HEK293T (cell line): ENCODE data around the gene RAPGEF4.

Experiments used
- CTCF ChIA-PET: fragments of 350-600 bp; formaldehyde crosslinking; extraction: SDS; loops from one replicate; lab custom pipeline; 2021; ENCODE audit warnings: antibody characterized with exemption, inconsistent platforms; lab: Yijun Ruan, JAX
- POLR2A ChIA-PET: fragments of 350-600 bp; formaldehyde crosslinking; extraction: SDS; loops from one replicate; lab custom pipeline; 2020; ENCODE audit warnings: antibody characterized with exemption, inconsistent platforms; lab: Yijun Ruan, JAX
- DNase-seq: peaks from one replicate; pipeline ENCODE4 v3.0.0; 2012; ENCODE audit warnings: mixed read lengths; ENCODE audit errors: extremely low spot score
- ARNT ChIP-seq: fragments of 450-650 bp; IDR thresholded peaks from 2 replicates; pipeline ENCODE4 v1.6.1; 2017; ENCODE audit warnings: mild to moderate bottlenecking
- BHLHE40 ChIP-seq: fragments of 450-650 bp; IDR thresholded peaks from 2 replicates; pipeline ENCODE4 v1.6.1; 2016; ENCODE audit warnings: mild to moderate bottlenecking, moderate library complexity, borderline replicate concordance
- CTBP1 ChIP-seq: fragments of 450-650 bp; IDR thresholded peaks from 2 replicates; pipeline ENCODE4 v1.6.1; 2016; ENCODE audit warnings: borderline replicate concordance
- ELF4 ChIP-seq: fragments of 450-650 bp; IDR thresholded peaks from 2 replicates; pipeline ENCODE4 v1.6.1; 2017; ENCODE audit warnings: antibody characterized with exemption
- FOXA1 ChIP-seq: fragments of 450-650 bp; IDR thresholded peaks from 2 replicates; pipeline ENCODE4 v1.6.1; 2016; ENCODE audit warnings: mild to moderate bottlenecking
- FOXK2 ChIP-seq: fragments of 450-650 bp; IDR thresholded peaks from 2 replicates; pipeline ENCODE4 v1.6.1; 2016; ENCODE audit warnings: mild to moderate bottlenecking
- FOXM1 ChIP-seq: fragments of 450-650 bp; IDR thresholded peaks from 2 replicates; pipeline ENCODE4 v1.6.1; 2017; ENCODE audit warnings: mild to moderate bottlenecking, borderline replicate concordance
- HDGF ChIP-seq: fragments of 450-650 bp; IDR thresholded peaks from 2 replicates; pipeline ENCODE4 v1.6.1; 2017; ENCODE audit warnings: antibody characterized with exemption, borderline replicate concordance
- L3MBTL2 ChIP-seq: fragments of 450-650 bp; conservative IDR thresholded peaks from 2 replicates; pipeline ENCODE4 v1.6.1; 2016; ENCODE audit warnings: mild to moderate bottlenecking
- LEF1 ChIP-seq: fragments of 450-650 bp; IDR thresholded peaks from 2 replicates; pipeline ENCODE4 v1.6.1; 2017; ENCODE audit warnings: mild to moderate bottlenecking, borderline replicate concordance
- NFRKB ChIP-seq: fragments of 450-650 bp; IDR thresholded peaks from 2 replicates; pipeline ENCODE4 v1.6.1; 2016; ENCODE audit warnings: mild to moderate bottlenecking, moderate library complexity
- SP1 ChIP-seq: fragments of 450-650 bp; IDR thresholded peaks from 2 replicates; pipeline ENCODE4 v1.6.1; 2017
- SUZ12 ChIP-seq: fragments of 450-650 bp; IDR thresholded peaks from 2 replicates; pipeline ENCODE4 v1.6.1; 2016; ENCODE audit warnings: mild to moderate bottlenecking
- TARDBP ChIP-seq: fragments of 450-650 bp; IDR thresholded peaks from 2 replicates; pipeline ENCODE4 v1.6.1; 2016
- ZNF384 ChIP-seq: fragments of 450-650 bp; IDR thresholded peaks from 2 replicates; pipeline ENCODE4 v1.6.1; 2016
- TF ChIP-seq, protein P1 (sequence below): fragments of 450-650 bp; IDR thresholded peaks from 2 replicates; pipeline ENCODE4 v1.6.1; 2016

Gene RAPGEF4

DNA sequence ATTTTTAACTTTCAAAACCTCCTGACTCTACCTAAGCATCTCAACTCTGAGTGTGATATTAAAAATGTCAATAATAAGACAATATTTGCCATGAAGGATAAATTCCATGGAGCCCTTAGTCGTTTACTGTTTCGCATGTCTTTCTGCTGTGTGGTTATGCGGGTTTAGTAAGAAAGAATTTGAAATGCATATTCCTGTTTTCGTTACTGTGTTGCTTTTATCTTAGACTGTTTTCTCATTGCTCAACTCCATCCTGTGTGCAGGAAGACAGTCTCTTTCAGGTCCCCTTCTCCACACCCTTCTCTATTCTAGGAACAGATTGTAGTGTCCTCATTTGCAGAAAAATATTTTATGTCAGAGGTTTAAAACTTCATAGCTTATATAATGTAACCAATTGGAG, 257.5 kb downstream of the RAPGEF4 start:
- CTCF ChIA-PET: no interaction called here
- no peak for DNase-seq
- TF ChIP-seq CTBP1 (no peak), SP1 (no peak), FOXM1 (no peak), HDGF (no peak), SUZ12 (no peak), TARDBP (no peak)
- TF ChIP-seq, protein P1, sequence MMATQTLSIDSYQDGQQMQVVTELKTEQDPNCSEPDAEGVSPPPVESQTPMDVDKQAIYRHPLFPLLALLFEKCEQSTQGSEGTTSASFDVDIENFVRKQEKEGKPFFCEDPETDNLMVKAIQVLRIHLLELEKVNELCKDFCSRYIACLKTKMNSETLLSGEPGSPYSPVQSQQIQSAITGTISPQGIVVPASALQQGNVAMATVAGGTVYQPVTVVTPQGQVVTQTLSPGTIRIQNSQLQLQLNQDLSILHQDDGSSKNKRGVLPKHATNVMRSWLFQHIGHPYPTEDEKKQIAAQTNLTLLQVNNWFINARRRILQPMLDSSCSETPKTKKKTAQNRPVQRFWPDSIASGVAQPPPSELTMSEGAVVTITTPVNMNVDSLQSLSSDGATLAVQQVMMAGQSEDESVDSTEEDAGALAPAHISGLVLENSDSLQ: no peak
- POLR2A ChIA-PET: no interaction called here

GRCh38 chr2:172993931-172994717, 258.5 kb downstream of the RAPGEF4 start:
- POLR2A ChIA-PET: no interaction called here
- no peak for DNase-seq
- CTCF ChIA-PET: no interaction called here
- TF ChIP-seq LEF1 (no peak), FOXA1 (no peak), ZNF384 (no peak), FOXM1 (no peak), L3MBTL2 (no peak), BHLHE40 (no peak)

- ChIA-PET POLR2A (no interaction called here), CTCF (no interaction called here)
- TF ChIP-seq NFRKB: no peak
- no peak for TF ChIP-seq ZNF384
- TF ChIP-seq FOXA1: no peak
- TF ChIP-seq FOXK2: no peak
- TF ChIP-seq L3MBTL2: no peak
- TF ChIP-seq, protein P1: no peak
- TF ChIP-seq ELF4: no peak
- TF ChIP-seq HDGF: no peak
- TF ChIP-seq TARDBP: no peak
- TF ChIP-seq FOXM1: no peak
- no peak for TF ChIP-seq LEF1
- TF ChIP-seq SP1: no peak
- TF ChIP-seq ARNT: no peak
- TF ChIP-seq CTBP1: no peak
- no peak for TF ChIP-seq BHLHE40
- no peak for DNase-seq
Measured at GRCh38 chr2:172994864-172995263, 259.2 kb downstream of the RAPGEF4 start.

DNA sequence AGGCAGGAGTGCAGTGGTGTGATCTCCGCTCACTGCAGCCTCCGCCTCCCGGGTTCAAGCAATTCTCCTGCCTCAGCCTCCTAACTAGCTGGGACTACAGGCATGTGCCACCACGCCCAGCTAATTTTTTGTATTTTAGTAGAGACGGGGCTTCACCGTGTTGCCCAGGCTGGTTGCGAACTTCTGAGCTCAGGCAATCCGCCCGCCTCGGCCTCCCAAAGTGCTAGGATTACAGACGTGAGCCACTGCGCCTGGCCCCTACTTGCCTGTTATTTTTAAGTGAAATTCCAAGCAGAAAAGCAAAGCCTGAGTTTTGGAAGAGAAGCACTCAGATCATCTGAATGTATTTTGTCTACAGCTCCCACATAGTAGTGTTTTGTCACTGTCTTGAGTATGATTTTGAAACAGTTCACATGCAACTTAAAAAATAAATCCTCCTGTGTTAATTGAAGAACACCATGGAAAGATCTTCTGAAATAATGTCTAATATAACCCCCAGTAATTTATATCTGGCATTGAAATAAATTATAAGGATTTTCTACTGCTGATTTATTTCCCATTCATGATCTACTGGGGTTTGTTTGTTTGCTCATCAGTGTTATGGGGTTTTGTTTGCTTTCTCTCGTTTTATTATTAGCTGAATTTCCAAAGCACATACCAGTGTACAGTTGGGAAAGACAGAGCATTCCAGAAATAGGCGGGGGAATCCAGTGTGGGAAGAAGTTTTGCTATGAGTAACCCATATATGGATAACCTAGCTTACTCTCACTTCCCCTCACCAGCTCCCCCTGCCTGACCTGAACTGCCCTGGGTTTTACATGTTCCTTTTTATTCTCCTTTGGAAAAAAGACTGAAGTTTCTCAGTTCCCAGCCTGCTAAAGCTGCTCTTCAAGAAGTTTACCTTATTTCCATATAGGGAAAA, 259.9 kb downstream of the RAPGEF4 start:
- DNase-seq: no peak
- CTCF ChIA-PET: no interaction called here
- no peak for TF ChIP-seq TARDBP
- no peak for TF ChIP-seq HDGF
- TF ChIP-seq SP1: no peak
- TF ChIP-seq NFRKB: no peak
- TF ChIP-seq, protein P1: no peak
- no peak for TF ChIP-seq ZNF384
- no peak for TF ChIP-seq LEF1
- no peak for TF ChIP-seq FOXA1
- TF ChIP-seq L3MBTL2: no peak
- no peak for TF ChIP-seq FOXK2
- TF ChIP-seq SUZ12: no peak
- TF ChIP-seq ELF4: no peak
- no peak for TF ChIP-seq BHLHE40
- POLR2A ChIA-PET: no interaction called here

DNA sequence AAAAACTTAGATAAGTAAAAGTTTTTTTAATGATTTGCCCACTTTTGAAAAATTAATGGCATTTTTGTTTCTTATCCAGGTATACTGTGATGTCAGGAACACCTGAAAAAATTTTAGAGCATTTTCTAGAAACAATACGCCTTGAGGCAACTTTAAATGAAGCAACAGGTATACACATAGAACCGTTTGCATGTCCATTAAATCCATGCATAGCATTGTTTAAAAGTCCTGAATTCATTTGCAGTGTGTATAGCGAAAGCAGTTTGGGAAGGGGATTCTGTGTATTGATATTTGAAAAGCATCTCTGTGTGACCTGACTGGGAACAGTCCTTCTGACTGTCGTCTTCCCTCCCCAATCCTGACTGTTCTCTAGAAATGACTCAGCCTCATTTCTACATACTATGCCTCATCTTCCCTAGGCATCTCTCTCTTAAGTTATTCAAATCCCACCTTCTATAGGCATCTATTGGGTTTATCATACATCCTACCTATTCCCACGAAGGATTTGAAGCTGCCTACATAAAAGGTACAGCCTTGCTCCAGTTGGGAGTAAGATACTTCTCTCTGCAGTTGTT, 260.8 kb downstream of the RAPGEF4 start:
- POLR2A ChIA-PET: no interaction called here
- CTCF ChIA-PET: no interaction called here
- TF ChIP-seq NFRKB (no peak), ELF4 (no peak), BHLHE40 (no peak), ZNF384 (no peak), TARDBP (no peak), FOXA1 (no peak), HDGF (no peak), FOXM1 (no peak), SUZ12 (no peak), SP1 (no peak), CTBP1 (no peak), ARNT (no peak), L3MBTL2 (no peak), FOXK2 (no peak), LEF1 (no peak)
- TF ChIP-seq, protein P1: no peak
- DNase-seq: no peak
